Activated CD8-positive, alpha-beta memory T cell treated with anti-CD3 and anti-CD28 coated beads, Interleukin-2, amount 50 U/mL, for 24 hours (primary cell): ENCODE measurements around the gene HS3ST4.
"Not testable (repeated sequence)": the region's sequence is repeated elsewhere in the genome, so short reads cannot be mapped to it uniquely, and the experiment has no call there.

Experiments used
- DNase-seq: peaks from one replicate; pipeline ENCODE4 v3.0.0-alpha.2; 2020; ENCODE audit errors: extremely low read depth

Gene HS3ST4

DNA sequence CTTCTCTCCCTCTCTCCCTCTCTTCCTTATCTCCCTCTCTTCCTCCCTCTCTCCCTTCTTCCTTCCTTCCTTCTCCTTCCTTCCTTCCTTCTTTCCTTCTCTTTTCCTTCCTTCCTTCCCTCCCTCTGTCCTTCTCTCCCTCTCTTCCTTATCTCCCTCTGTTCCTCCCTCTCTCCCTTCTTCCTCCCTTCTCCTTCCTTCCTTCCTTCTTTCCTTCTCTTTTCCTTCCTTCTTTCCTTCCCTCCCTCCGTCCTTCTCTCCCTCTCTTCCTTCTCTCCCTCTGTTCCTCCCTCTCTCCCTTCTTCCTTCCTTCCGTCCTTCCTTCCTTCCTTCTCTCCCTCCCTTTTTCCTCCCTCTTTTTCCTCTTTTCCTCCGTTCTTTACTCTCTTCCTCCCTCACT, 38.6 kb downstream of the HS3ST4 start:
- DNase-seq = no peak

DNA sequence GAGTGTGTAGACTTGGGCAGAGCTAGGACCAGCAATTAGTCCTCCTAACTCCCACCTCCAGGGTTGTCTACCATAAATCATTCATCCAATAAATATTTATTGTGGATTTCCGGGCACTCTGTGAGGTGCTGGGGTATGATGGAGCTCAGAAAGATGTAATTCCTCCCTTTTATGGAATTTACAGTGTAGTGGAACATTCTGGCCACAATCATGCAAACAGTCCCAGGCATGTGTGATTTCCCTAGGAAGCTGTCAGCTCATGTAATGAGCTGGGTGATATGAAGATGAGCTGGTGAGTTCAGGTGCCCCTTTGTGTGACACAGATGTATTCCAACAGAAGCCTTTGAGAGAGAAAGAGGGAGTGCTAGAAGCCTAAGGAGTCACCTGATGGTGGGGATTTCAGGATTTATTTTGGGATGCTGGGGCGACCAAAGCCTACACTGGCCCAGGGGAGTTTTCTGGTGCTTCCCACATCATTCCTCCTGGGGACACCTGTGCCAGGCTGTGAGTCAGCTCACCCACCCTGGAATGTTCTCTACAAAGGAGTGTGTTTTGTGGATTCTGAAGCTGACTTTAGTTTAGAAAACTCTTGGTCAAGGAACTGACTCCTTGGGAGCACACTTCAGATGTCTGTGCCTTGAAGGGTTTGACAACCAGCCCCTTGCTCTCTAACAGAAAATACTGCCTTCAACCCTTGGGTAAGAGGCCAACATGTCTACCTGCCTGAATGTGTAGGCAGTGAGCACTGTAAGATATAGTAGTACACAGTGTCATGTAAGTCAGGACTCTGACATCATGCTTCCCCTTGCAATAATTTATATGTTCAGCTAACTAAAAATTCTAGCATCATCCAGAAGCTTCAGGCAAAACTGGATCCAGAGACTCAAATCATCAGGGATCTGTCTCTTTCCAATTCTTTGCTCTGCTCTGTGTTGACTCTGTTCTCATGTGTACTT, 42.9 kb downstream of the HS3ST4 start:
- DNase-seq = no peak

DNA sequence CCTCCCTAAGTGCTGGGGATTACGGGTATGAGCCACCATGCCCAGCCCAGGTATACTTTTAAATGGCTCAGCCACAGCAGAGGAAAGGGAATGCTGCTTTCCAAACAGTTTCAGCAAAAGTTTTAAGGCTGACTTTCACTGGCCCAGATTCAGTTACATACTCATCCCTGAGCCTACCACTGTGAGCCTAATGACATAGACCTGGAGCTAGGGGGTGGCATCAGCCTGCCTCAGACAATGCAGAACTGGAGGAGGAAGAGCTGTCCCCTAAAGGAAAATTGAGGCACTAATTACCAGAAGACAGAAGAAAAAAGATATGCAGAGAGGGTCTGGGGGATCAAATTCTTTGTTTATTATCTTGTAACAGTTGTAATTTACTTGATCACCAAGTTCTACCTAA, 43.9 kb downstream of the HS3ST4 start:
- DNase-seq = no peak

DNA sequence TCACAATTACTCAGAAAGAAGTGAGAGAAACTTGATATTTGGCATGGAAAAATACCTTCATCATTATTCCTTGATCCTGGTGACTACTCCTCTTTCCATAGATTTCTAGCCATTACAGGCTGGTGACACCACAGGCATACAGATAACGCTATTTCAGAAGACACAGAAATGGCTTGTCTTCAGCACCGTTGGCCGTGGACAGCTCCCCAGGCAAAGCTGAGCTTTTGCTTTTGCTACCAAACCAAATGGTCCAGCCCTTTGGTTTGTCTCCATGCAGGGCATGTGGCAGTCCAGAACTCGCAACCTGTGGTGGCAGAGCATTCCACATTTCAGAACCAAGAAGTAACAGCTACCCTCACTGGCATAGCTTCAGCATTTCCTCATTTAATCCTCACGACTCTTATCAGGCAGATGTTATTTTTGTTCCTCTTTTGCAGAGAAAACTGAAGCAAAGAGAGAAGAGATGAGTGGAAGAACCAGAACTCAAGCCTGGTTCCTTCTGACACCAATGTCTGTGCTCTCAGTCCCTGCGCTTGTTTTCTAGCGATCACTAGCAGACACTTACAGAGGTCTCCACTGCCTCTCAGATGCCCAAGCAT, 55.5 kb downstream of the HS3ST4 start:
- DNase-seq = no peak

DNA sequence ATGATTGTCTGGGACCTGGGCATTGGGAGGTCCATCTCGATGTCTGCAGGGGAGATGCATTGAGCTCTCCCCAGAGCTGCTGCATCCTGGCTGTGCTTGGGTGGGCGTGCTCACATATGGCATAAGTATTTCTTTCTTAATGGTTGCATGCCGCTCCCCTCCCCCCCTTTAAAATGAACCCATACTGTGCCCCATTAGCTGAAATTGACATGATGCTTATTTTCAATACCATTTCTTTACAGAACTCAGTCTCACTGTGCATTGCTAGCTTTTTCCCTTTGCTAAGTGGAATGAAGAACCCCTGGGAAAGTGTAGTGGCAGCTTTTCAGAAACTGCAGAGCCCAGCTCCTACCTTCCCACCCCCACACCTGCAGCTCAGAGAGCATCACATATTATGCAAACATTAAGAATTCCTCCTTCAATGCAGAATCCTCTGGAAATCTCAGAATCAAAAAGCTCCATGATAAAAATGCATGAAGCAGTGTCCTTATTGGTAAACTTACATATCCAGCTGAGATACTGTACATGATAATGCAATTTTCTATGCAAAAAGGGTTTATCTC, 56.4 kb downstream of the HS3ST4 start:
- no peak for DNase-seq

DNA sequence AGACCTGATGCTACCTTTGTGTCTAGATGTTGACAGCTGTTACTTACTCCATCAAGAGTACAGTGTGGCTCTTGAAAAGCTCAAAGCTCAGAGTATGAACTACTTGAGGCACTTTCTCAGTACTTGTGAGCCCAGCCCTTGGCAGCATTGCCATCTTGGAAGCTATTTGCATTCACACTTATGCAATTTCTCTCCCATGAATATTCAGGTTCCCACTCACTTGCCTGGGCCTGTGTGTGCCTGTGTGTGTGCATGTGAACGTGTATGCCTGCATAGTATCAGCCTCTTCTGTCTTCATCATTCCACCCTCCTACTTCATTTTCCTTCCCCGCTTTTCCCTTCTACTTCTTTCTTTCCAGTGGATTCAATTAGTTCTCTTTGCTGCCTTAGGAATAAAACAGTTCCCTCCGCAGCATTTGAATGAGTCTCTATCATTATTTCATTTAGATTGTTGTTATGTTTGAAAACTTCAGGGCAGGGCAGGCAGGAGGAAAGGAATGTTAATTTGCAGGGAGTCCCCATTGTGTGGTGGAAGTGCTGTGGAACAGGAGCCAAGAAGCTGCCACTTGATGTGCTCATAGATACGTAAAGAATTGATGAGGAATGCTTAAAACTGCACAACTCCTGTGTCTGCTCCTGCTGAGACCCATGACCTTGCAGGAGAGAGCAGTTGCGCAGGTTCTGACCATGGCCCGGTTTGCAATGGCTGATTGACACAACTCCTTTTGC, 58.9 kb downstream of the HS3ST4 start:
- DNase-seq = no peak

DNA sequence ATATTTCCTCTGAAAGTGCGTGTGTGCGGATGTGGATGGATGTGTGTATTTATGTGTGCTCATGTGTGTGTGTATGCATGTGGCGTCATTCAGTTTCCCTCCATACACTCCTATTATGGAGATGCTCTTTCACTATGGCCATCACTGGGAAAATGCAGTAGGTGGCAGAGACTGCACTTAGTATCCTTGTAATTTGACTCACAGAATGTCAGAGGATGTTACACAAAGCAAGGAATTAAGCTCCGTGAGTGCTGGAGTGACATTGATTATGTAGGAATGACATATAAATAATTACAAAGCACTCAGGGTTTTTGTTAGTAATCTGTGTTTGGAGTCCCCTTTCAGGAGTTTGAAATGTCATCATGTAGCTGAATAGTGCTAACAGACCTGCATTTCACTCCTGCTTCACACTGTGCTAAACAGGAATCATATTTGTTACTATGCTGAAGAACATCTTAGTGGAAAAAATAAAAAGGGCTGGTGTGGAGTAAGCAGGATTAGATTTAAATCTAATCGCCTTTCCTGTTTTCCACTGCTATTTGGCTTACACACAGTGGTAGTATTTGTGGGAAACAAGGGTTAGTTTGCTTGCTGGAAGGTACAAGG, 59.6 kb downstream of the HS3ST4 start:
- DNase-seq = no peak

DNA sequence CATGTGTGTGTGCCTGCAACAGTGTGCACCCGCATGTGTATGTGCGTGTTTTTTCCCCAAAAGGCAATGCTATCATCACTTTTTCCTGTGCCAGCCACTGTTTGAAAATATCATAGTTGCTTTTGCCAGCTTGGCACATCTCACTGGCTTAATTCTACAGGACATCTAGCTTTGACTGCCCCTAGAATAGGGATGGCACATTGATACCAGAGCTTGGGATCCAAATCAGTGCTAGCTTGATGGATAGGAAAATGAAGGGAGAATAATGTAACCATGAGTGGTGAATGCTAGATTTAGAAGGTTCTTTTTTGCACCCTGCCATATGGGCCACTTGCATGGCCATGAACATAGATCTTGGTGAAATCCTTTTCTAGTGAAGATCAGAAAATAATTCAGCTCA, 72.7 kb downstream of the HS3ST4 start:
- DNase-seq = no peak

DNA sequence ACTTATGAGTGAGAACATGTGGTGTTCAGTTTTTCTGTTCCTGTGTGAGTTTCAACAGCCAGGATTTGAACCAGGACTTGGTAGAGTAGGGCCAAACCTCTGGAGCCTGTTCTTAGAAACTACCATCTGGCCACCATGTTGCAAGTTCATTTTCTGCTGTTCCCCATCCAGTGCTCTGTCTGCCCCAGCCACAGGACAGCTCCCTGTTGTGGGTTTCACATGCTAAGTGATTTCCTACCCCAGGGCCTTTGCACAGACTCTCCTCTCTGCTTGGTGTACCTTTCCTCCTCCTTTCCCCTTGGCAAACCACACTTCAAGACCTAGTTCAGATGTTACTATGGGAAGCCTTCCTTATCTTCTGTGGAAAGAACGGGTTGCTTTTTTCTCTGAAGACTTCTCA, 79.5 kb downstream of the HS3ST4 start:
- DNase-seq = no peak

DNA sequence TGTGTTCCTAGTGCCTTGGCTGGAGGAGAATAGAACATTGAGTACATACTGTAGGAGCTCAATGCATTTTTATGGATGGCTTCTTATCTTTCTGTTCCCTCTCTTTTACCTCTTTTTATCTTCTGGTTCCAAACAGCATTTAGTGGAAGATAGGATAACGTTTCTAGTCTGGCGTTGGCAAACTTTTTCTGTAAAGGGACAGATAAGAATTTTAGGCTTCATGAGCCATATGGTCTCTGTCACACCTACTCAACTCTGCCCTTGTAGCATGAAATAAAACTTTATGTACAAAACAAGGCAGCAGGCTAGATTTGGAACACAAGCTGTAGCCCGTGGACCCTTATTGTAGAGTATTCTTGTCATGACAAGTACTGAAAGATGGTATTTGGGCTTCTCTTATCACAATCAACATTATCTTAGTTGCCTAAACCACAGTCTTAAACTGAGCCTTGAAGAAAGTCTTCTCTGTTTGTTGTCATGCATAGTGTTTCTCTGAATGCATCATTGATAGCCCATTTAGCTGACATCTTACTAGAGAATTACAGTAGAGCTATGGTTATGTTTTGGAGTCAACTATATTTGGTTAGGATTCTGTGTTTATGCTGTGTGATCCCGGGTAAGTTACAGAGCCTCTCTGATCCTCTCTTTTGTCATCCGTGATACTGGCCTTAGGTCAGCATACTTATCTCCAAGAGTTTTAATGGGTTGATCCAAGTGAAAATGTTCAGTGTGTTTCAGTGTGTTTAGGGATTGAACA, 80.2 kb downstream of the HS3ST4 start:
- no peak for DNase-seq

DNA sequence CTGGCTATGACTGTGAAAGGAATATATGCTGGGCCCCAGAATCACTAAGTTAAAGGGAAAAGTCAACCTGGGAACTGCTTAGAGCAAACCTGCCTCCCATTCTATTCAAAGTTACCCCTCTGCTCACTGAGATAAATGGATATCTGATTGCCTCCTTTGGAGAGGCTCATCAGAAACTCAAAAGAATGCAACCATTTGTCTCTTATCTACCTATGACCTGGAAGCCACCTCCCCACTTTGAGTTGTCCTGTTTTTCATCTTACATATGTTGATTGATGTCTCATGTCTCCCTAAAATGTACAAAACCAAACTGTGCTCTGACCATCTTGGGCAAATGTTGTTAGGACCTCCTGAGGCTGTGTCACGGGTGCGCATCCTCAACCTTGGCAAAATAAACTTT, 84.5 kb downstream of the HS3ST4 start:
- not testable (repeated sequence) for DNase-seq

DNA sequence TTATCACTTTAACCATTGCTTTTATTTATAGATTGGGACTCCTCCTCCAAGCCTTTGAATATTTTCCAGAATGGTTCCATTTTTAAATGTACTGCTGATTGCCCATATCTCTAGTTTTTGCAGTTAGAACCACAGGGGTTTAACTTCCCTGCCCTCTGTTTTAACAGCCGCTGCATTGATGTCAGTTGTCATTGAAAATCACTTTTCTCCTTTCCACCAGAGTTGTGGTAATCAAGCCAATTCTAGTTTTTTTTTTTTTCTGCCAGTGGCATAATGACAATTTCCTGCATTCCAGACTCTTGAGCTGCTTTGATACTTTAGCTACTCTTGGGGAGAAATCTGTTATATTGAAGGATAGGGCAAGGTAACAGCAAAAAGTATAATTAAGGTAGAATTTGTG, 91.5 kb downstream of the HS3ST4 start:
- no peak for DNase-seq

DNA sequence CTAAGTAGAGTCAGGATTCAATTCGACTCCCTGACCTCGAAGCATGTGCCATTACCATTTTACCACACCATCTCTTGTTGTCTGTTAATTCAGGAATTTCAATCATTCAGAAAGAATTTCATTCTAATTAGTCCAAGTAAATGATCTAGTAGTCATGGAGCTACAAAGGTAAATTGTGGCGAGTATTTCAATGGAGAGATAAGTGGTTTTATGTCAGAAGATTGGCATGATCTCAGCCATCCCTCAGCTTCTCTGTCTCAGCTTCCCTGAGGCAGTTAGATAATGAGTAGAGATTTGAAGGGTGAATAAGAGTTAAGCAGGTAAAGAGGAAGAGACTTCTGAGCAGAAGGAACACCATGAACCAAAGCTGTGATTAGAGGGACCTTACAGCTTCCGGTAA, 93.6 kb downstream of the HS3ST4 start:
- no peak for DNase-seq

DNA sequence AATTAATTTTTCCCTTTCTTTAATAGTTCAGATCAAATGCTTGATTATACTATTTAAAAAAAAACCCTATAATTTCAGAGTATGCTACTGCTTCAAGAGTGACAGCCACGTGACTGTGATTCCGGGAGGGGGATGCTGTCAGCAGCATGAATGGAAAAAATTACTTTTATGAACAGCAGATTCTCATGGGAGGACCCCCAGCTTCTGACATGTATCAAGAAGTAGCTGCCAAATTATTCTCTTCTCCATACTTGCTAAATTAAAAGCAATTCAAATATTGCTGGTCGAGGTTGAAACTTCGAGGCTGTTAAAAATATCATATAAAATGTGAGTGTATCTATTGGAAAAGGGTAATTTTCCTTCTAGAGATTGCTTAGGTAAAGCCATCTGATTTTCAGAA, 95.0 kb downstream of the HS3ST4 start:
- DNase-seq = no peak

DNA sequence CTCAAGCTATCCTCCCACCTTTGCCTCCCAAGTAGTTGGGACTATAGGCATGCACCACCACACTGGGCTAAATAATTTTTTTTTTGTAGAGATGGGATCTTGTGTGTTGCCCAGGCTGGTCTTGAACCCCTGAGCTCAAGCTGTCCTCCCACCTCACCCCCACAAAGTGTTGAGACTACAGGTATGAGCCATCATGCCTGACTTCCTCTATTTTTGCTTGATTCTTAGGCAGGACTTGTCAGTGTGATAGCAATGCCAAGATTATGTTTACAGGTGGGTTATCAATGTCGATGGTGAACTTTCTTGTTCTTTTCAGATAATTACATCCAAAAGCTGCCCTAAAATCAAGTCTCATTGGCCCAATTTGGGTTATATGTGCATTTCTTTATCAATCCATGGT, 96.9 kb downstream of the HS3ST4 start:
- DNase-seq = no peak

DNA sequence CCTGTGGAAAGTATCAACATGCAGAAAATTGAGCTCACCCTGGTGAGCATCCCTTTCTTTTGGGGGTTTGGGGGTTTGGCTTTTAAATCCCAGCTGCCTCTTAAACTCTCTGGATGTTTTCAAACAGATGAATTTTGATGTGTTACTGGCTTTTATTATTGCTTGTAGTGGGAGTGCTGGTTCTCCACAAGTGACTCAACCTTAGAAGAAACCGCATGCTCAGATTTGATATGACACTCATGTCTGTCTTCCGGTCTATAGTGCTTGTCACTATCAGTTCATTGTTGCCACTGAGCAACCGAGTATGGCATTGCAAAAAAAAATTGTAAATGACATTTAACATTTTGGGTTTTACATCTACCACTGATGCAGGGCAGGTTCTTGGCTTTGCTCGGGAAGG, 104.5 kb downstream of the HS3ST4 start:
- no peak for DNase-seq

DNA sequence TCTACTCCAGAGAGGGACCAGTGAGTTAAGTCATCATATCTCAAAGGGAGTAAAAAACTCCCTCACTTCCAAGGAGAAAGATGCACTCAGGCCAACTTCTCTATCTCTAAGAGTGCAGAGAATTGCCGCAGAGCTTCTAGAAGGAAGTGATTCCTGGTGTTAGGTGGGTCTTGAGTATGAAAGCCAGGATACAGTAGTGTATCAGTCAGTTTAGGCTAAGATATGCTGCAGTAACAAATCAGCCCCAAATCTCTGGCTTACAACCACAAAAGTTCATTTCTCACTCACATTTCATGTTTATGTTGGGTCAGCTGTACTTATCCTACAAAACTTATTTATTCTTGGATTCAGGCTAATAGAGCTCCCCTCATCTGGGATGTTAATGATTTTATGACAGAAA, 106.3 kb downstream of the HS3ST4 start:
- DNase-seq = no peak

DNA sequence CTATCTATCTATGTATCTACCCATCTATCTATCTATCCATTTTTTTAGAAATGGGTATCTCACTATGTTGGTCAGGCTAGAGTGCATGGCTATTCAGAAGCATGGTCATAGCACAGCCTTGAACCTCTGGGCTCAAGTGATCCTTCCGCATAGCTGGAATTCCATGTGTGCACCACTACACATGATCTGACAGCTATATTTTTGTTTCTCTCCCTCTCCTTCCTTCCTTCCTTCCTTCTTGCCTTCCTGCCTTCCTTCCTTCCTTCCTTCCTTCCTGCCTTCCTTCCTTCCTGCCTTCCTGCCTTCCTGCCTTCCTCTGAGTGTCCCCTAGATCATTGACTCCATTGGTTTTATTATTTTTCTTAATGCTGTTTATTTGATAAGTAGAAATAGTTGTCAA, 108.1 kb downstream of the HS3ST4 start:
- no peak for DNase-seq

DNA sequence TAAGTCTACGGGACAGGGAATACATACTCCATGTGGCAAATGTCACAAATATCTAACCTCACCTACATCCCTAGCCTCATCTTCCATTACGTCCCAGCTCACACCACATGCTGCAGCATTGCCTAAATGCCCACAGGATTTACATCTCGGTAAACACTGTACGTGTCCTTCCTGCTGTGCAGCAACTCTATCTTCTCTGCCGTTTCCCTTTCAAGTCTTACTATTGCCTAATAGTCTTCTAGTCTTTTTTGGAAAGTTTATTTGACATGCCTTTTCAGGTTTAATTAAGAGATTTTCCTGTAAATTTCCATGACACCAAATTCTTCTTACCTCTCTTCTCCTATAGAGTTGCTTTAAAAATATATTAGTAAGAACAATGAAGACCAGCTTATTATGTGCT, 120.5 kb downstream of the HS3ST4 start:
- no peak for DNase-seq

DNA sequence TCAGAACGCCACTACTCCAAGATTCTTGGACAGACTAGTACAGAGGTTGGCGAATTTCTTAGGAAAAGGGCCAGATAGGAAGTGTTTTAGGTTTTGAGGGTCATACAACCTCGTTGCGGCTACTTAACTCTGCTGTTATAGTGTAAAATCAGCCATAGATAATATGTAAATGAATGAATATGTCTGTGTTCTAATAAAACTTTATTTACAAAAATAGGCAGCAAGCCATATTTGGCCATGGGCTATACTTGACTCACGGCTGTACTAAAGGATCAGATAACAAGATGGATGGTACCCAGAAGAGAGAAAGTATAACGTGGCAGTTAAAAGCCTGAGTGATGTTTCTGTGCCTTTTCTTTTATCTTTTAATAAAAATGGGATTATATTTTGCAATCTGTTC, 125.5 kb downstream of the HS3ST4 start:
- no peak for DNase-seq

DNA sequence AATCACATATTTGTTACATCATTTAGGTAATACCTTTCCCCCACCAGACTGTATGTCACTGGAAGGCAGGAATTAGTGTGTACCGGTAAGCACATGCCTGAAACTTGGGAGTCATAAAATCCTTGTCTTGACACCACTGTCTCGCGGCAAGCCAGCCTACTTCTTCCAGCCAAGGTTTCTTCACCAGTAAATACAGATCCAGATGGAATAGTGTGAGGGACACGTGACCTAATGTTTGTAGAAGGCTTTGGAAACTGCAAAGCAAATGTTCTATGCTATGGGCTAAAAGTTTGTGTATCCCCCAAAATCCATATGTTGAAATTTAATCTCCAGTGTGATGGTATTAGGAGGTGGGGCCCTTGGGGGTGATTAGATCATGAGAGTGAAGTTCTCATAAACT, 126.1 kb downstream of the HS3ST4 start:
- no peak for DNase-seq
